Neural cell (in vitro differentiated cells): Measurements from ENCODE around the gene ADAMTS10. TPM values are rescaled to one million over a fixed set of nuclear protein-coding genes. Genes with fewer than 3 reads are reported as not detected.

Source experiments
- H2AFZ ChIP-seq: fragments of 200-600, 300-800 bp; sonication (generic), shearing (Covaris generic); 2 replicates; pipeline ENCODE4 v1.6.0; 2014; ENCODE audit warnings: low read depth, mild to moderate bottlenecking, antibody characterized with exemption, low read length, moderate library complexity
- H3F3A ChIP-seq: fragments of 200-600 bp; shearing (Covaris generic); 2 replicates; pipeline ENCODE4 v1.6.1; 2016; ENCODE audit warnings: mild to moderate bottlenecking, moderate library complexity, mixed read lengths, antibody characterized with exemption, low read length; ENCODE audit not compliant: insufficient read depth, poor library complexity, severe bottlenecking
- H3K27ac ChIP-seq: fragments of 200-600, 300-800 bp; sonication (generic), shearing (Covaris generic); 2 replicates; pipeline ENCODE4 v1.5.1; 2014; ENCODE audit warnings: mild to moderate bottlenecking, low read length, moderate library complexity
- H3K27me3 ChIP-seq: fragments of 300-800, 200-600 bp; sonication (generic), shearing (Covaris generic); 2 replicates; pipeline ENCODE4 v1.6.0; 2014; ENCODE audit warnings: mild to moderate bottlenecking, low read depth, low read length, moderate library complexity; ENCODE audit not compliant: insufficient read depth
- H3K36me3 ChIP-seq: fragments of 300-800, 200-600 bp; sonication (generic), shearing (Covaris generic); 2 replicates; pipeline ENCODE4 v1.5.1; 2014; ENCODE audit warnings: mild to moderate bottlenecking, antibody characterized with exemption, low read length, moderate library complexity; ENCODE audit not compliant: insufficient read depth
- H3K4me2 ChIP-seq: fragments of 300-800, 200-600 bp; sonication (generic), shearing (Covaris generic); 2 replicates; pipeline ENCODE4 v1.6.0; 2014; ENCODE audit warnings: mild to moderate bottlenecking, low read length
- H3K4me3 ChIP-seq: fragments of 300-800, 200-600 bp; sonication (generic), shearing (Covaris generic); 2 replicates; pipeline ENCODE4 v1.5.1; 2014; ENCODE audit warnings: mild to moderate bottlenecking, low read length, moderate library complexity
- H3K79me2 ChIP-seq: fragments of 200-600 bp; shearing (Covaris generic); replicated peaks from 2 replicates; pipeline ENCODE4 v1.6.0; 2014; ENCODE audit warnings: mild to moderate bottlenecking, low read length, moderate library complexity; ENCODE audit not compliant: insufficient read depth
- H3K9ac ChIP-seq: fragments of 300-800, 200-600 bp; sonication (generic), shearing (Covaris generic); 2 replicates; pipeline ENCODE4 v1.6.1; 2016; ENCODE audit warnings: mild to moderate bottlenecking, low read length, mixed read lengths
- H3K9me2 ChIP-seq: fragments of 200-600 bp; shearing (Covaris generic); 2 replicates; pipeline ENCODE4 v1.6.1; 2016; ENCODE audit warnings: mild to moderate bottlenecking, low read length, mixed read lengths; ENCODE audit not compliant: insufficient read depth
- H3K9me3 ChIP-seq: fragments of 200-600, 300-800 bp; sonication (generic), shearing (Covaris generic); 2 replicates; pipeline ENCODE4 v1.6.1; 2016; ENCODE audit warnings: mild to moderate bottlenecking, mixed run types, low read length, moderate library complexity, mixed read lengths
- H4K20me1 ChIP-seq: fragments of 200-600 bp; shearing (Covaris generic); 2 replicates; pipeline ENCODE4 v1.6.1; 2016; ENCODE audit warnings: mild to moderate bottlenecking, mixed run types; ENCODE audit not compliant: insufficient read depth
- EP300 ChIP-seq: fragments of 450-650 bp; conservative IDR thresholded peaks from 2 replicates; pipeline ENCODE4 v1.6.1; 2014; ENCODE audit warnings: antibody characterized with exemption, mild to moderate bottlenecking, moderate library complexity; ENCODE audit not compliant: poor library complexity, severe bottlenecking
- EZH2 ChIP-seq: fragments of 200-600, 300-800 bp; shearing (Covaris generic), sonication (generic); IDR thresholded peaks from 2 replicates; pipeline ENCODE4 v1.6.1; 2014; ENCODE audit warnings: antibody characterized with exemption, low read length, borderline replicate concordance, mild to moderate bottlenecking; ENCODE audit not compliant: insufficient read depth, poor library complexity, severe bottlenecking
- MXI1 ChIP-seq: fragments of 450-650 bp; conservative IDR thresholded peaks from 2 replicates; pipeline ENCODE4 v1.6.1; 2014; ENCODE audit warnings: antibody characterized with exemption, mild to moderate bottlenecking; ENCODE audit not compliant: poor library complexity, severe bottlenecking
- POLR2AphosphoS5 ChIP-seq: IDR thresholded peaks from 2 replicates; pipeline ENCODE4 v1.6.1; 2012
- RAD21 ChIP-seq: fragments of 450-650 bp; conservative IDR thresholded peaks from 2 replicates; pipeline ENCODE4 v1.6.1; 2014; ENCODE audit warnings: antibody characterized with exemption, mild to moderate bottlenecking, moderate library complexity
- SMC3 ChIP-seq: fragments of 450-650 bp; conservative IDR thresholded peaks from 2 replicates; pipeline ENCODE4 v1.6.1; 2014; ENCODE audit warnings: antibody characterized with exemption, mild to moderate bottlenecking, moderate library complexity; ENCODE audit not compliant: poor library complexity
- TAF1 ChIP-seq: IDR thresholded peaks from 2 replicates; pipeline ENCODE4 v1.6.1; 2012; ENCODE audit warnings: low read depth
- polyA plus RNA-seq: library from polyadenylated mRNA; depleted of rRNA; stranded (reverse); fragments of >200 nt; gene quantifications from 2 replicates; pipeline ENCODE4 v1.2.3, GENCODE V29; 2014
- TF ChIP-seq, protein P1 (sequence below): IDR thresholded peaks from 2 replicates; pipeline ENCODE4 v1.6.1; 2012; ENCODE audit warnings: borderline replicate concordance
- TF ChIP-seq, protein P2 (sequence below): fragments of 450-650 bp; IDR thresholded peaks from 2 replicates; pipeline ENCODE4 v1.5.1; 2014; ENCODE audit warnings: antibody characterized with exemption, mild to moderate bottlenecking, moderate library complexity; ENCODE audit not compliant: poor library complexity, severe bottlenecking

The ADAMTS10 gene
- polyA plus RNA-seq, 1 donor from 2014 or later, result 99.4 TPM

- Histone ChIP-seq H4K20me1 (no peaks in the 10 kb centered on the region), H3K4me3 (no peak within 1 kb of the TSS), H2AFZ (no peak within 1 kb of the TSS), H3K4me2 (no peak within 1 kb of the TSS), H3K9ac (no peak within 1 kb of the TSS), H3K9me3 (no peaks in the 10 kb centered on the region), H3K27ac (no peak within 1 kb of the TSS), H3K79me2 (no peaks in the 10 kb centered on the region), H3K9me2 (no peaks in the 10 kb centered on the region), H3K27me3 (no peaks in the 10 kb centered on the region), H3K36me3 (no peaks in the 10 kb centered on the region), H3F3A (no peaks in the 10 kb centered on the region)
- TF ChIP-seq SMC3 (no peak), RAD21 (no peak), TAF1 (no peak), POLR2AphosphoS5 (no peak)
Measured at GRCh38 chr19:8629996-8630683, 19.6 kb upstream of the ADAMTS10 start, which contains the start of gene NFILZ. NFILZ (plus strand) TSS chr19:8630633; CDS start chr19:8676766, 46,133 bp downstream.

- no peak overlapping the region for H3K4me2 ChIP-seq
- no peaks in the 10 kb centered on the region for H3K36me3 ChIP-seq
- no peak overlapping the region for H3K27ac ChIP-seq
- no peaks in the 10 kb centered on the region for H3K79me2 ChIP-seq
- no peak overlapping the region for H2AFZ ChIP-seq
- H3K27me3 ChIP-seq, result no peaks in the 10 kb centered on the region
- H3K9me3 ChIP-seq, result no peaks in the 10 kb centered on the region
- H3K9me2 ChIP-seq, result no peaks in the 10 kb centered on the region
- no peak overlapping the region for H3K4me3 ChIP-seq
- H3F3A ChIP-seq, result no peaks in the 10 kb centered on the region
- no peaks in the 10 kb centered on the region for H4K20me1 ChIP-seq
- TF ChIP-seq, protein P1, sequence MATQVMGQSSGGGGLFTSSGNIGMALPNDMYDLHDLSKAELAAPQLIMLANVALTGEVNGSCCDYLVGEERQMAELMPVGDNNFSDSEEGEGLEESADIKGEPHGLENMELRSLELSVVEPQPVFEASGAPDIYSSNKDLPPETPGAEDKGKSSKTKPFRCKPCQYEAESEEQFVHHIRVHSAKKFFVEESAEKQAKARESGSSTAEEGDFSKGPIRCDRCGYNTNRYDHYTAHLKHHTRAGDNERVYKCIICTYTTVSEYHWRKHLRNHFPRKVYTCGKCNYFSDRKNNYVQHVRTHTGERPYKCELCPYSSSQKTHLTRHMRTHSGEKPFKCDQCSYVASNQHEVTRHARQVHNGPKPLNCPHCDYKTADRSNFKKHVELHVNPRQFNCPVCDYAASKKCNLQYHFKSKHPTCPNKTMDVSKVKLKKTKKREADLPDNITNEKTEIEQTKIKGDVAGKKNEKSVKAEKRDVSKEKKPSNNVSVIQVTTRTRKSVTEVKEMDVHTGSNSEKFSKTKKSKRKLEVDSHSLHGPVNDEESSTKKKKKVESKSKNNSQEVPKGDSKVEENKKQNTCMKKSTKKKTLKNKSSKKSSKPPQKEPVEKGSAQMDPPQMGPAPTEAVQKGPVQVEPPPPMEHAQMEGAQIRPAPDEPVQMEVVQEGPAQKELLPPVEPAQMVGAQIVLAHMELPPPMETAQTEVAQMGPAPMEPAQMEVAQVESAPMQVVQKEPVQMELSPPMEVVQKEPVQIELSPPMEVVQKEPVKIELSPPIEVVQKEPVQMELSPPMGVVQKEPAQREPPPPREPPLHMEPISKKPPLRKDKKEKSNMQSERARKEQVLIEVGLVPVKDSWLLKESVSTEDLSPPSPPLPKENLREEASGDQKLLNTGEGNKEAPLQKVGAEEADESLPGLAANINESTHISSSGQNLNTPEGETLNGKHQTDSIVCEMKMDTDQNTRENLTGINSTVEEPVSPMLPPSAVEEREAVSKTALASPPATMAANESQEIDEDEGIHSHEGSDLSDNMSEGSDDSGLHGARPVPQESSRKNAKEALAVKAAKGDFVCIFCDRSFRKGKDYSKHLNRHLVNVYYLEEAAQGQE, result no peak
- TF ChIP-seq MXI1, result no peak
- no peak for TF ChIP-seq EZH2
- no peak for TF ChIP-seq RAD21
- TF ChIP-seq POLR2AphosphoS5, result no peak
- TF ChIP-seq, protein P2, sequence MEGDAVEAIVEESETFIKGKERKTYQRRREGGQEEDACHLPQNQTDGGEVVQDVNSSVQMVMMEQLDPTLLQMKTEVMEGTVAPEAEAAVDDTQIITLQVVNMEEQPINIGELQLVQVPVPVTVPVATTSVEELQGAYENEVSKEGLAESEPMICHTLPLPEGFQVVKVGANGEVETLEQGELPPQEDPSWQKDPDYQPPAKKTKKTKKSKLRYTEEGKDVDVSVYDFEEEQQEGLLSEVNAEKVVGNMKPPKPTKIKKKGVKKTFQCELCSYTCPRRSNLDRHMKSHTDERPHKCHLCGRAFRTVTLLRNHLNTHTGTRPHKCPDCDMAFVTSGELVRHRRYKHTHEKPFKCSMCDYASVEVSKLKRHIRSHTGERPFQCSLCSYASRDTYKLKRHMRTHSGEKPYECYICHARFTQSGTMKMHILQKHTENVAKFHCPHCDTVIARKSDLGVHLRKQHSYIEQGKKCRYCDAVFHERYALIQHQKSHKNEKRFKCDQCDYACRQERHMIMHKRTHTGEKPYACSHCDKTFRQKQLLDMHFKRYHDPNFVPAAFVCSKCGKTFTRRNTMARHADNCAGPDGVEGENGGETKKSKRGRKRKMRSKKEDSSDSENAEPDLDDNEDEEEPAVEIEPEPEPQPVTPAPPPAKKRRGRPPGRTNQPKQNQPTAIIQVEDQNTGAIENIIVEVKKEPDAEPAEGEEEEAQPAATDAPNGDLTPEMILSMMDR, result no peak
- no peak for TF ChIP-seq TAF1
- no peak for TF ChIP-seq EP300
- no peak for TF ChIP-seq SMC3
- H3K9ac ChIP-seq, result no peak overlapping the region
Measured at GRCh38 chr19:8629184-8629583, 18.7 kb upstream of the ADAMTS10 start.
